A549 (cell line): Measurements from ENCODE around the gene DCK.

Experiments
- EP300 ChIP-seq, 2 experiments: fragments of >200 bp; sonication (Bioruptor Twin); formaldehyde crosslinking; IDR thresholded peaks; 2 replicates in 1 of 2; 3 replicates in 1 of 2; pipeline ENCODE4 v1.6.1; 2016 to 2017
- TF ChIP-seq, protein P1 (sequence below): fragments of >200 bp; sonication (Bioruptor Twin); formaldehyde crosslinking; IDR thresholded peaks from 3 replicates; pipeline ENCODE4 v1.5.1; 2016

DNA sequence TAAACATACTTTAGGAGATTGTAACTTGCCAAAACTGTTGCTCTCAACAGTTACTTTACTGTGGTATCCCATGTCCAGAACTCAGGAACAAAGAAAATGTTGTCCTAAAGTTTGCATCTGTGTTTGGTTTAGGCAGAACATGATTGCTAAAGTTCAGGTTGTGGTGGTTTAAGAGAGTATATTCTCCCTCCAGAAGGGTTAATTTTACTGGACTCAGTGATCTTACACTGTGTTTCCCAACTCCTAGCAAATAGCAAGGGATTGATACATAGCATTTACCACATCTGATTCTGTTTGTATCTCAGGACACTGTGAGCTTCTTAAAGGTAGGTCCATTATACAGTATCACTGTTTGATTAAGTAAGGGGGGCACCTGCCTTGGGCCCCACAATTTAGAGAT lies 13.3 kb upstream of the DCK start:
- TF ChIP-seq, protein P1, sequence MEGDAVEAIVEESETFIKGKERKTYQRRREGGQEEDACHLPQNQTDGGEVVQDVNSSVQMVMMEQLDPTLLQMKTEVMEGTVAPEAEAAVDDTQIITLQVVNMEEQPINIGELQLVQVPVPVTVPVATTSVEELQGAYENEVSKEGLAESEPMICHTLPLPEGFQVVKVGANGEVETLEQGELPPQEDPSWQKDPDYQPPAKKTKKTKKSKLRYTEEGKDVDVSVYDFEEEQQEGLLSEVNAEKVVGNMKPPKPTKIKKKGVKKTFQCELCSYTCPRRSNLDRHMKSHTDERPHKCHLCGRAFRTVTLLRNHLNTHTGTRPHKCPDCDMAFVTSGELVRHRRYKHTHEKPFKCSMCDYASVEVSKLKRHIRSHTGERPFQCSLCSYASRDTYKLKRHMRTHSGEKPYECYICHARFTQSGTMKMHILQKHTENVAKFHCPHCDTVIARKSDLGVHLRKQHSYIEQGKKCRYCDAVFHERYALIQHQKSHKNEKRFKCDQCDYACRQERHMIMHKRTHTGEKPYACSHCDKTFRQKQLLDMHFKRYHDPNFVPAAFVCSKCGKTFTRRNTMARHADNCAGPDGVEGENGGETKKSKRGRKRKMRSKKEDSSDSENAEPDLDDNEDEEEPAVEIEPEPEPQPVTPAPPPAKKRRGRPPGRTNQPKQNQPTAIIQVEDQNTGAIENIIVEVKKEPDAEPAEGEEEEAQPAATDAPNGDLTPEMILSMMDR = no peak
- no peak for TF ChIP-seq EP300 (IDR thresholded peaks at IDR 0.05)
